Forelimb muscle (tissue), 1 donor: ENCODE results near the gene HOXA13. TPM values are rescaled to one million over a fixed set of nuclear protein-coding genes. Genes with fewer than 3 reads are reported as not detected.

Experiments
- DNase-seq: peaks from one replicate; pipeline ENCODE4 v3.0.0-alpha.2; 2013; ENCODE audit warnings: low read depth
- polyA plus RNA-seq: library from polyadenylated mRNA; unstranded; fragments of 120-200 nt; gene quantifications from one replicate; pipeline ENCODE4 v1.2.1, GENCODE V29; 2013; ENCODE audit not compliant: insufficient read length

HOXA13 gene
- polyA plus RNA-seq, 1 donor, result 0.03 TPM

DNA sequence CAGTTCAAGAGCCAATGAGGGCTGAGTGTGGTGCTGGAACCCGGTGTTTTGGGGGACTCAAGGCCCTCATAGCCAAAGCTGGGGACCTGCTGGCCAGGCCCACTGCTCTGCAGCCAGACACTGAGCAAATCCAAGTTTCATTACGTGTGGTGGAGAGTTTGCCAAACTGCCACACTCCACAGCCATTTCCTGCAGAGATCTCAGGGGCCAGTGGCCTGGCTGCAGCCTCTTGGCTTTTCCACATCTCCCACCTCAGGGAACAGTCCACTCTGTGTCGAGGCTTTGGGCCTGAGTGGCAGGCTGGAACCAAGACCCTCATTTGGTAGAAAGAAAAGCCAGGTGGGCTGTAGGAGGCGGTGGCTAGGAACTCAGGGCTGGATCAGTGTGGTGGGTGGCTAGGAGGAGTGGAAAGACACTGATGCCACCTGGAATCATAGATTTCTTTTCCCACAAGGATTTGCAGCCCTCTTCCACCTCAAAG, 18.1 kb downstream of the HOXA13 start:
- no peak for DNase-seq

DNA sequence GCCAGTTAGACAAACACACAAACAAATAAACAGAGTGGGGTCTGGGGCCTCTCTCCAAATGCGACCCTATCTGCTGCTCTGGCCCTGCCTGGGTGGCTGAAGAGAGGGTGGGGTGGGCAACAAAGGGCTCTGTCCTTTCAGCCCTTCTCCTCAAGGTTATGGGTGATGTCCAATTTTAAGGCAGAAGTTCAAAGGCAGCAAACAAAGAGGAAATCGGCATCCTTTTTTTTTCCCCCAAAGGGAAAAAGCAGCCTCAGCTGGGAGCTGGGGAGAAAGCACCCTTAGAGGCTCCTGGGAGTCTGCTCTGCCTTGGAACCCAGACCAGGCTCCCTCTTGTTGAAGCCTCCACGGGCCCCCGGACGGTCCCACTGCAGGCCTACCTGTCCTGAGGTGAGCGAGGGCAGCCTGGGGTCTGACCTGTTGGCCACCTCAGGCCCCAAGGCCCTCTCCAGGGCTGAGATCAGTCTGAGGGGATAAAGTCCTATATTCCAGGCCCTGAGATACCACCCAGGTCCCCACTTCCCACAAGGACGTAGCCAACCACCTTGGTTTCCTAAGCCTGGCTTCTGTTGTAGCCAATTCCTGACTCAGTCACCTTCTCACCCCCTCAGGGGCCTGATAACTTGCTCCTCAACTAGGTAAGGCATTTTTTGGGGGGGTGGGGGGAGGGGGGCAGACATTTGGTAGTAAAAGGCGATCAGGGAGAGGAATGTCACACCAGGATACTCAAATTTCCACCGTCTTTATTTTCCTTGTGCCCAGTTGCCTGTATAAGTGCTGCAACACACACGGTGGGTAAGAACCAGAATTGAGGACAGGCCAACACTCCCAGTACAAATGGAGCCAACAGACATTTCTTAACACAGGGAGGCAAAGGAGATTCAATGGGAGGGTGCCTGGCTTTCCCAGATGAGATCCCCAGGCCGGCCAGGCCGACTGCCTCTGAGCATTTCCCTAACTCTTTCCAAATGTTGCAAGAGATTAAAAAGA, 19.2 kb downstream of the HOXA13 start:
- DNase-seq, result no peak

DNA sequence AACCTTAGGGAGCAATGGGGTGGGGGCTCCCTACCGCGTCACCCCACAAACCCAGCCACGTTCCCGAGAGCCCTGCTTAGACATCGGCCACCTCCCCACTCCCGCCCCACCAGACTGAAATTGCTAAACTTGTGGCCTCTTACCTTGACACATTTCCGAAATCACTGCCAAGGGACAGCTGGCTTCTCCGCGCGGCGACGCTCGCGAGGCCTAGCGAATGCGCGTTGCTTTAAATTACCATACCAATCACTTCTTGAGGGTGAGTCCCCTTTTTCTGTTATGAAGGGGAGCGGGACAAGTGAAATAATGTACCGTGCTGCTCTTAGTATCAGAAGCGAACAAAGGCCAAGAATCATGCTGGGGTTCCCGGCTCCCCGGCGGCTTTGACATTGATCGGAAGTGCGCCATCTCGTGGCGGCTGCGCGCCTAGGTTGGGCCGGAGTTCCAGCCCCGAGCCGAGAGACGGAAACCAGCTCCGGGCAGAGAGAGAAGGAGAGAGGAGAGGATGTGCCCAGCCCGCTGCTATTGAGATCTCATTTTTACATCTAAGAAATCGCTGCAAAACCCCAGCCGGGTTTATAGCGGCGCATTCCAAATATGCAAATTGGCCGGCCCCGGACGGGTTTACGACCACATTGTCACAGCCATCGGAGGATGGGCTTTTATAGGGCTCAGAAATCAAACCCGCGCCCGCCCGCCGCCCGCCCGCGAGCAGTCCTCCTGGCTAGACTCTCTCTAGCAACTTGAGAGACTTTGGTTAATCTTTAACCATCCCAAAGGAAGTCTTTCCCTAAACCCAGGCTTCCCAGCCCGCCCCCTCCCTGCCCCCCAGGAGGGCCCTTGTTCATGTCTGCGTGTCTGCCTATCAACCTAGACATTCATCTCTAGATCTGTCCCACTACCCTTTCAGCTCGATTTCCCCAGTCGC, 20.1 kb downstream of the HOXA13 start:
- no peak for DNase-seq

DNA sequence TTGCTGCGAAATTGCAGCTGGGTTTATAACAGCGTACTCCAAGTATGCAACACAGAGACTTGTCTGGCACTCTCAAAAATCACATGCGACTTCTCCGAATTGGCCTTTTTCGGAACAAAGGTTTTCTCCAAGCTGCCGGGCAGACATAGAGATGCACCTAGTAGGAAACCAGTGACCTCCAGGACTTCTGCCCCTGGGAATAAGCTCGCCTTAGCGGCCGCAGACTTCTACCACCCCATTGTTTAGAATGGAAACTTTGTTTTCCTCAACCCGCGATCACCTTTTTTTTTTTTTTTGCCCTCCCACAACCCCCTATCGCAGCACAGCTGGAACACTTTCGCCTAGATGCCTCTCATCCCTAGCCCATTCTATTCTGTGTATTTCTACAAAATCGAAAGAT, 20.9 kb downstream of the HOXA13 start:
- DNase-seq, result no peak

DNA sequence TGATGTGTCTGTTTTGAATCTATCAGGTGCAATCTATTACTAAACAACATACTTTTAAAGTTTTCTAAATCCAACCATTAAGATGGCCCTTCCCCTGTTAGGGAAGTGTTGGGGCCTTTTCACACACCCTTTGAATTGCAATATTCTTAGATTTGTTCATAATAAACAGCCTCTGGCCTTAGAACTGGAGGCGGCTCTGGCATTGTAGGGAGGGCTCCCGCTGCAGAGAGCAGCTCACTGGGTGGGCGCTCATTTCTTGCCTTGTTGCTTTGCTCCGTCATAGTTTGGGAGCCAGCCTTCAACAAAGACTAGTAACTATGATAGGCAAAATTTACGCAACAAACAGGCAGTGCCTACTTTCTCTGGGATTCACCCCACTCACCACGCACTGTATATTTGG, 21.5 kb downstream of the HOXA13 start:
- DNase-seq, result no peak

DNA sequence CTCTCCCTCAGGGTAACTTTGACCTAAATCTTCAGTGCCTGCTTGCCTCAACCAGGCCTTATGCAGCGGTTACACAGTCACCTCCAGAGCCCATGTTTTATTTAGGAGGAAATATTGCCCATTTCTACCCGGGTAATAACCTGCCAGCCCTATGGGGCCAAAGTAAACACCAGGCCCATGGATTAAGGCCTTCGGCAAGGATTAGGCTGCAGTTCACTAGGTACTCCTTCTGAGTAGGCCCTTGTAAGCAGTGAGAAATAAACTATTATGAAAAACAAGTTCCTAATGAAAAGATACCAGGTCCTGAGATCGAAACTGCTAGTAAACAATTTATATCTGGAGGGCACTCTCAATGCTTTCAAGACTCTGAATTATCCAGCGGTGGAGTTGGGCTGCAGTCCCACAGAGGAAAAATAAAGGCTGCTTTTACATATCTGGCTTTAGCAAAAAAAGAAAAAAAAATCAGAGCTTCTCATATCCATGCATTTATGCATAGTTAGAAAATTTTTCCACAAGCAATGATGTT, 22.0 kb downstream of the HOXA13 start:
- no peak for DNase-seq

DNA sequence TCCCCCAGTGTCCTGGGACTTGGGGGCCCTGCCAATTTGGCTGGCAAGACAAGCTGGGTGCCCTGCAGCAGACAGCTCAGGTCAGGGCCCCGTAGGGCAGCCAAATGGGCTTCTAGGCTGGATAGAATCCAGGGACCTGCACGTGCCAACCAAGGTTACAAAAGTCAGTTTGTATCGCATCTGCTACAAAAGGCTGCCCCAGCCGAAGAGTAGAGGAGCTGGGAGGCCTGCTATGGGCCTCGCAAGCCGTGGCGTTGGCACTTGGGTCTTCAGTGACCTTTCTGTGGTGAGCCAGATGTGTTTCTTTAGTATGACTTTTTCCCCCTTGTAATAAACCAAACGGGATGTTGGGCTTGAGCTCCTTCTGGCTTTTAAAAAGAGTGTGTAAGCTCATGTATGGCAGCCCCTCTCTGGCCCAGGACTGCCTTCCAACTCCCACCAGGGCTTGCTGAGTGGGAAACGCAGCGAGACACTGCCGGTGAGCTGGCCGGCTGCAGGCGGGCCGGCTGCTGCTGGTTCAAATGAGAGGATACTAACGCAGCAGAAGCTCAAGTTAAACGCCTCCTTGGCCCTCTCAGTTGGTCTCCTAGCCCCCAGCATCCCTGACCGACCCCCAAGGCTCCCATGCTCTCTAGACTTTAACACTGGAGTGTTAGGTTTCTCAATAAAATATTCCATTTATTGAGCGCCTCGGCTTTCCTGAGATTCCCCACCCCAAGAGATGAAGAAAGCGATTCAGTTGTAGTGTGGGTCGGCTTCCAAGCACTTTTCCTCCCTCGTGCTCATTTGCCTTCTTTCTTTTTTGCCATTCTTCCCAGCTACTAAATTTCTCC, 22.7 kb downstream of the HOXA13 start:
- DNase-seq, result no peak

DNA sequence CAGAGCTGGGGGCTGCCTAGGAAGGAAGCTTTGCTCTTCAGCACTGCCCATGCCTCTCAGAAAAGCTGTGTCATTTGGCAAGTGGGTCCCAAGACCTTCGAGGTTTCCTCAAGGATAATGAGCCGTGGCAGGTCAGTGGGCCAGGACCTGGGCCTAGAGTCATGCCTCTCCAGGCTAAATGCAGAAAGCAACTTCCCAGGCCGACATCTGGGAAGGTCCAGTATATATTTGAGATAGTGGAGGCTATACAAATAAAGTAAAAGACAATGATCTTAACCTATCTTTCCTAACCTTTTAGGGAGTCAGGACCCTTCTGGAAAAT, 23.4 kb downstream of the HOXA13 start:
- no peak for DNase-seq

DNA sequence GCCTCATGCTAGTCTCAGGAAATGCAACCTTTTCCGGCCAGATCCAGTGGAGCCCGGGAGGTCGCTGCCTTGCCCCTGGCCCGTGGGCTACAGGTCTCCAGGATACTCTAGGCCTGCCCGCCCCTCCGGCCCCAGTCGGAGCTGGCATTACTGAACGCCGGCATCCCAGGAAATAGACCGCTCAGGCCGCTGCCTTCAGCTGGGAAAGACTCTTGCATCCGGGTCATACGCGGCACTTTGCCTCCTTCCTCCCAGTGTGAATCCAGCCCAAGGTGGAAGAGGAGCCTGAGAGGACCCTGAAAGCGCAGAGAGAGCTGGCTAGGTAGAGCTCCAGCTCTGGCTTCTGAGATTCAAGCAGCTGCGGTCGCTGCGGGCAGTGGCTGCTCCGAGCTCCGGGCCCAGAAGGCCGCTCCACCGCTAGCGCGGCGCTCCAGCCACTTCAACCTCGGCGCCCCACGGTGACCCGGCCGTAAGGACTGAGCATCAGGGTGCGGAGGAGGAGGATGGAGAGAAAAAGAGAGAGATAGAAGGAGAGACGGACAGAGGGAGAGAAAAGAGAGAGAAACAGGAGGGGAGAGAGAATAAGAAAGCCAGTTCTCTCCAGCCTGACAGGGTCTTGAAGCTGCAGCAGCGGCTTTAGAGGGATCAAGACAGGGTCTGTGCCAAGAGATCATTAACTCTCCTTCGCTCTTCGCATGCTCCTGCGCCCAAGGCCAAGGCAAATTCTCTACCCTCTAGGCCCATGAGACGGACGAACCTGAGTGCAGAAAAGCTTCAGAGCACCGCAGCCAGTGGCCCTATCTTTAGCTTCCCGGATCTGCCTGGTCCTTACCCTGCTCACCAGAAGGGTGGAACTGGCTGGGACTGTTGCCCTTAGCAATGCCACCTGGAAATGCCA, 24.0 kb downstream of the HOXA13 start:
- no peak for DNase-seq

DNA sequence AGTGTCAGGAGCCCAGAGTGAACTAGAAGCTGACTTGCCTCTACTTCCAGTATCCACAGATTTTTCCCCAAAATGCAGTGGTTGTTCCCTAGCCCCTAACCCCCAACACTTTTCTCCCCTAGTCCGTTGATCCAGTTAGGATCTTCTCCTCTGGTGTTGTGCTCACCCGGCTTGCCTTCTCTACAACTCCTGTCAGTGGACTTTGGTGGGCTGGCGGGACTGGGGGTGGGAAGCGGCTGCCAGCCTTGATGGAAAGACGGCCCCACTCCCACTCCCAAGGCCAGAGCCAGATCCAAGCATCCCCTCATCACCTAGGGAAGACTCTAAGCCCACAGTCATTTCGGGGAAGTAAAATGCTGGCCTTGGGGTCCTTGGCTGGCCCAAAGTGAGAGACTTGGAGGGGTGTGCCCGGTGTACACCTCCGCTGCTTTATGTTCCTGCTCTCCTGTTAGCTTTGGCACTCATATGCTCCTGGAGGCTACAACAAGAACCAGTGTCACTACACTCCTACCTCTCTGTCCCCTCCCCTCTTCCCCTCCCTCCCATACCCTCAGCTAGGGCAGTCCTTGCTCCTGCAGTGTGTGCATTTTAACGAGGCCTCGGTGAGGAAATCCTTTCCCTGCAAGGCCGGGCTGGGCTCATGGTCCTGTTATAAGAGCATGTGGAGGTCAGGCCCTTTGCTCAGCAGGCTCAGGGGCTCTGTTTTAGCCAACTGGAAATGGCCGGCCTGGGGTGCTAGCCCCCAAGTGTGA, 24.8 kb downstream of the HOXA13 start:
- no peak for DNase-seq

DNA sequence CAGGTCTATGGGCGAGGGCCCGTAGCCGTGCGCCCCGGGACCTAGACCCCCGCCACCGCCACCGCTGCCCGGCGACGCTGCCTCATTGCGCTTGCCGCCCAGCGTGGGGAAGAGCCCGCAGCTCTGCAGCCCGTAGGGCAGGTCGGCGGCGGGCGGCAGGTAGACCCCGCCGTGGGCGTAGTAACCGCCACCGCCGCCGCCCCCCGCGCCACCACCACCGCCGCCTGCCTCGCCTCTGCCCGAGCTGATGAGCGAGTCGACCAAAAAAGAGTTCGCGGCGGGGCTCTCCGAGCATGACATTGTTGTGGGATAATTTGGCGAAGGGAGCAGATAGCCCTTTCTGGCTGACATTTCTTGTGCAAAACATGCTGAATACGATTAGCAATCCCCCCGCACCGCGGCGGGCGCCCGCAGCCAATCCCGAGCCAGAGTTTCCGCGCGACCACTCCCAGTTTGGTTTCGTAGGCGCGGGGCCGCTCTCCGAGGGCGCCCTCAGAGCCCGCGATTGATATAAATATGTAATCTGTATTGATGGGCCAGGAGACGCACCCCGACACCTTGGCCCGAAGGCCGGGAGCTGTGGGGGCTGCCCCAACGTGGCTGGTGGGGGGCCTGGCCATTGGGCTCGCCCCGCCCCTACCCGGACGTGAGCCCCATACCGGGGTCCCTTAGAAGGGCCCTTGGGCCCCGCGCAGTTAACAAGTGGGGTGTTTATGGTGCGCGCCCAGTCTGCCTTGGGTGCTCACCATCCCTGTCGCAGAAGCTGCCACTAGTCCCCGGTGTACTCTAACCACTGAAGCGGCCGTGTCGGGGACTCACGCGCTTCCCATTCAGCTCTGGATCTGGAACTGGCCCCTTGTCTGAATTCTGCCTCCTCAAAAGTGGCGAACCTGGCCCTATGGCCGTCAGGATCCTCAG, 25.7 kb downstream of the HOXA13 start, which contains the start of gene HOXA10:
TSS of gene HOXA10 (minus strand) at position 365 of the 918 bp plus-strand sequence. CDS start at position 351, 14 bp downstream.
- no peak for DNase-seq

DNA sequence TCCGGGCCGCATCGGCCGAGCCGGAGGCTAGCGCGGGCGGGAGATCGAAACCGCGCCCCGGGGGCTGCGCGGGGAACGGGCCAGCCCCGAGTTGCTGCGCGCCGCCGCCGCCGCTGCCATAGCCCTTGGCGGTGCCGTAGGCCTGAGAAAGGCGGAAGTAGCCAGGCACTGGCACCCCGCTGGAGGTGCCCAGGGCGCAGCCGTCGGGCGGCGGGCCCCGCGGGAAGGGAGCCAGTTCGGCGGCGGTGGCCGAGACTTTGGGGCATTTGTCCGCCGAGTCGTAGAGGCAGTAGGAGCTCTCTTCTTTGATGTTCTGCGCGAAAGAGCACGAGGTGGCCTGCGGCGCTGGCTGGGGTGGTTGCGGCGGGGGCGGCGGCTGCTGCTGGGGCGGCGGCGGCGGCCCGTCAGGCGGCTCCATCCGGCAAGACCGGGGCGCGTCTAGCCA, 26.4 kb downstream of the HOXA13 start:
- DNase-seq, result no peak

DNA sequence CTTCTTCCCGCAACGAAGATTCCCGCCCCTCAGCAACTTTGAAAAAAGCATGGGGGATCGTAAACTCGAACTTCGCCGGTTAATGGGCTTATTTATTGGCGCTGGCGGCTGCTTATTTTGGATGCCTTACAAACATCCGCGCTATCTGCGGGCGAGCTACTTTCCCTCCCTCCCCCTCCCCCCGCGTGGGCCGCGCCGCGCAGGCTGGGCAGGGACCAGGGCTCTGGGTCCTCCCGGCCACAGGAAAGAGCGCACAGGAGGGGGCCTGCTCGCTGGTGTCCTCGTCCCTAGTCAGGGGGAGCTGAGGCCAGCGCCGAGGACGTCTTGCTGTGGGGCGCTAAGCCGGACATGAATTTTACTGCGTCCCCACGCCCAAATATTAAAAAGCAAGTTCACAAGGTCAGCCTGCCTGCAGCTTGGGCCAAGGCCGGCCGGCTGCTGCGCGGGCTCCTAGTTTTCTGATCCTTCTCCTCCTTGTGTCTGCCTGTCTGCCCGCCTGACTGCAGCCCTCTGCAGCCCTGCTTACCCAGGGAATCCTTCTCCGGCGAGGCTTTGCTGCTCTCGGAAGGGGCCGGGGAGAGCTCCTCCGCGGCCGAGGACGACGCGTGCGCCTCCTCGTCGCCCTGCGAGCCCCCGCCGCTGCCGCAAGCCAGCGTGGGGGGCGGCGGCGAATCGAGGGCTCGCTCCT, 26.9 kb downstream of the HOXA13 start:
- DNase-seq, result no peak

DNA sequence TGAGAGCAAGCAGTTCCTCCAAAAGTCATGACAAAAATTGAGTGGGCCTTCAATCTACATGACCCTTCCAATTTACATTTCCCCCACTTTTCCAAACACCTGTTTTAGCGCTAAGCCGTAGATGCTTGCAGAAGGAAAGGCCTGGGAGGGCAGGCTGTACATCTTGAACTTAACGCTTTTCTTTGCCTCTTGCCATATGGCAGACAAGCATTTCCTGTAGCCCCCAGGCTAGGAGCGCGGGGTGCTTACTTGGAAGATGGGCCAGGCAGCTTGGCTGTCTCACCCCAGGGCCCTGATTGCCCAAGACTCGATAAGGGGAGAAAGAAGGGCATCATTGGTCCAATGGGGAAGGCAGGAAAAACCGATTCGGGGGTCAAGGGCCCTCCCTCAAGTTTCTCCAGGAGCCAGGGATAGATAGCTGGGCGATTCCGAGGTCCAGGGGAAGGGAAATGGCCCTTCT, 27.5 kb downstream of the HOXA13 start:
- DNase-seq, result no peak

DNA sequence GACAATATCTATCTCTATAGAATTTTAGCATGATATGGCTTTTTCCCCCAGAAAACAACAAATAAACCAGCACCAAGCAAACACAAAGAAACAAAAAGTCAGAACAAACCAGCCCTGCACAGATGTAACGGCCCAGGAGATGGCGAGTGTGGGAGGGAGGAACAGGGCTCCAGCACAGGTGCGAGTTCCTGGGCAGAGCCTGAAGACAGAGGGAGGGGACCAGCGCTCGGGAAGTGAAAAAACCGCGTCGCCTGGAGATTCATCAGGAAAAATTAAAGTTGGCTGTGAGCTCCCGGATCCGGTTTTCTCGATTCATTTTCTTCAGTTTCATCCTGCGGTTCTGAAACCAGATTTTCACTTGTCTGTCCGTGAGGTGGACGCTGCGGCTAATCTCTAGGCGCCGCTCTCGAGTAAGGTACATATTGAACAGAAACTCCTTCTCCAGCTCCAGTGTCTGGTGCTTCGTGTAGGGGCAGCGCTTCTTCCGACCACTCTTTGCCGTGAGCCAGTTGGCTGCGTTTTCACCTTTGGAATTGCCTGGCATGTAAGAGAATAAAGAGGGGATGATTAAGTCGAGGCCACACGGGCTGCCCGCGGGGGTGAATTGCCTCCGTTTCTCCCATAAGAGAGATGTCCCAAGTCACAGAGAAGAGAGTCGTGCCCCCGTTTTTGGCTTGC, 28.1 kb downstream of the HOXA13 start:
- no peak for DNase-seq

DNA sequence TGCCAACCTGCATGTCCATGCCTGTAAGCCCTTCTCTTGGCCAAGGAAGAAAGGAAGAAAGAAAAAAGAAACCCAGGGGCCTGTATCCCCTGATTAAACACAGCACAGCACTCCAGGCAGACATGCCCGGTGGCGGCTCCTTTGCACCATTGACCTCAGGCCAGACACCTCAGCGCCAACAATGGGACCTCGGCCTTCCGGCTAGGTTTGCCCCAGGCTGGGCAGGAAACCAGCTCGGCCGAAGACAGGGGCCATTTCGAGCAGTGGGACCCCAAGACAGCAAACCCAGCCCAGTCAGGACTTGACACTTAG, 28.6 kb downstream of the HOXA13 start:
- DNase-seq, result no peak
